ENCODE measurements around the gene SNTB2. TPM values are rescaled to one million over a fixed set of nuclear protein-coding genes. Genes with fewer than 3 reads are reported as not detected.
"Not testable (repeated sequence)": the region's sequence is repeated elsewhere in the genome, so short reads cannot be mapped to it uniquely, and the experiment has no call there.

The SNTB2 gene
- total RNA-seq, 4 donors from 2014 or later, result 13.3 to 36.8 (median 33.0) TPM

- in situ Hi-C loops (cut with MboI; ENCODE audit: low sequenced_read_pairs in 4 of 4), result loop anchor here in 2 of 4 donors (25.0 kb wide), 2 partner anchors 132 to 757 kb away; partner anchors contain the start of gene ZFP90 (in 1 of the 2)
- Histone ChIP-seq H3K36me3 (no peaks in the 10 kb centered on the region), H3K27me3 (no peaks in the 10 kb centered on the region), H3K4me1 (no peaks in the 10 kb centered on the region), H3K27ac (no peak overlapping the region), H3K9me3 (no peaks in the 10 kb centered on the region), H3K4me3 (no peak overlapping the region)
- ATAC-seq (no peak), DNase-seq (no peak)
- TF ChIP-seq POLR2A (IDR thresholded peaks at IDR 0.05) (no peak), CTCF (IDR thresholded peaks at IDR 0.05 in 4 of 5, conservative IDR thresholded peaks at IDR 0.05 in 1 of 5) (no peak)
- intact Hi-C loops (cut with DNase I; ENCODE audit: low total_unique reads), result no loop called here
Observed at GRCh38 chr16:69294051-69294450, 107.1 kb downstream of the SNTB2 start.

GRCh38 chr16:69296771-69297170, 109.8 kb downstream of the SNTB2 start:
- H3K27ac ChIP-seq; H3K9me3 ChIP-seq; H3K4me3 ChIP-seq; intact Hi-C loops (cut with DNase I; ENCODE audit: low total_unique reads); DNase-seq; H3K4me1 ChIP-seq; H3K27me3 ChIP-seq; ATAC-seq: not testable (repeated sequence)
- H3K36me3 ChIP-seq, result peaks cover 0 to 15% of the 10 kb centered on the region in 2 donors
- in situ Hi-C loops (cut with MboI; ENCODE audit: low sequenced_read_pairs in 4 of 4), result loop anchor here in 2 of 4 donors (25.0 kb wide), 2 partner anchors 134 to 759 kb away; partner anchors contain the start of gene ZFP90 (in 1 of the 2)

- Histone ChIP-seq H3K27ac (no peak overlapping the region), H3K36me3 (peaks cover 0 to 16% of the 10 kb centered on the region in 2 donors), H3K4me3 (no peak overlapping the region), H3K4me1 (no peaks in the 10 kb centered on the region), H3K27me3 (no peaks in the 10 kb centered on the region), H3K9me3 (no peaks in the 10 kb centered on the region)
- in situ Hi-C loops (cut with MboI; ENCODE audit: low sequenced_read_pairs in 4 of 4) (loop anchor here in 2 of 4 donors (25.0 kb wide), 2 partner anchors 136 to 761 kb away; partner anchors contain the start of gene ZFP90 (in 1 of the 2)), intact Hi-C loops (cut with DNase I; ENCODE audit: low total_unique reads) (no loop called here)
- DNase-seq (no peak), ATAC-seq (no peak)
- TF ChIP-seq CTCF (IDR thresholded peaks at IDR 0.05 in 4 of 5, conservative IDR thresholded peaks at IDR 0.05 in 1 of 5), result no peak
Observed at GRCh38 chr16:69298261-69298660, 111.3 kb downstream of the SNTB2 start.

DNA sequence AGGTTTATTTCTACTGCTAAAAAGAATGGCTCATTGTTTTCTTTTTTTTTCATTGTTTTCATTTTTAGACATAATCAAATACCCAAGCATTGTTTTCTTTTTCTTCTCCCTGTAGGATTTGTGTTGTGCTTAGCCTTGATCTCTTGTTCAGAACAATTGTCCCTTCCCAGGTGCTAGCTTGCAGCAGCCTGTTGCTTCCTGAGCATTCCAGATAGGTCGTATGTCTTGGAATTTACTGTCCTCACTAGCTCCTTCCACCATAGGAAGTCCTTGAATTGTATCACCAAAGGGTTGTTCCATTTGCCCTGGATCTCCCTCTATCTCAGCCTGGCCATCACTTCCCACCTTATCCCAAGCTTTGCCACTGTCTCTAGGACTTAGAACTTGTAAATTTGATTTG, 114.2 kb downstream of the SNTB2 start:
- Histone ChIP-seq H3K9me3 (no peaks in the 10 kb centered on the region), H3K4me3 (no peak overlapping the region), H3K4me1 (no peaks in the 10 kb centered on the region), H3K36me3 (peaks cover 0 to 16% of the 10 kb centered on the region in 2 donors), H3K27ac (no peak overlapping the region), H3K27me3 (no peaks in the 10 kb centered on the region)
- DNase-seq, result no peak
- intact Hi-C loops (cut with DNase I; ENCODE audit: low total_unique reads), result no loop called here
- no peak for ATAC-seq
- in situ Hi-C loops (cut with MboI; ENCODE audit: low sequenced_read_pairs in 4 of 4), result no loop called here
- TF ChIP-seq CTCF (IDR thresholded peaks at IDR 0.05 in 4 of 5, conservative IDR thresholded peaks at IDR 0.05 in 1 of 5), result no peak
- TF ChIP-seq POLR2A (IDR thresholded peaks at IDR 0.05), result no peak

DNA sequence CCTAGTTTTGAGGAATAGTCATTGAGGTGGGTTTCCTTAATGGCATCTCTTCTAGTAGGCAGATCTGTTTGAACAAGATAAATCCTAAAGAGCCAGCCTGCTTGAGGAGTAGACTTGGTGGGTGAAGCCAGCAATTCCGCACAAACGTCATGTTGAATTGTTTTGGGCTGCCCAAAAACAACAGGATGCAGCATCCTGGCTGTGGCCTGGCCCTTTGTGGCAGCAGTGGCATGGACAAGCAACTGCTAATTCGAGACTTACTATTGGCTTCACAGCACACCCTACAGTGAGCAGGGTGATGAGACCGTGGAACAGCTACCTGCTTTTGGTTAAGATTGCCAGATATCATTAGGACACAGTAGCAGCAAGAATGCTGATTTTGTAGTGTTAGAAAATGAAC, 114.9 kb downstream of the SNTB2 start:
- TF ChIP-seq POLR2A (IDR thresholded peaks at IDR 0.05), result no peak
- TF ChIP-seq CTCF (IDR thresholded peaks at IDR 0.05 in 4 of 5, conservative IDR thresholded peaks at IDR 0.05 in 1 of 5), result no peak
- no peak for ATAC-seq
- Histone ChIP-seq H3K27ac (no peak overlapping the region), H3K9me3 (no peaks in the 10 kb centered on the region), H3K4me3 (no peak overlapping the region), H3K27me3 (no peaks in the 10 kb centered on the region), H3K4me1 (no peaks in the 10 kb centered on the region), H3K36me3 (peaks cover 0 to 16% of the 10 kb centered on the region in 2 donors)
- intact Hi-C loops (cut with DNase I; ENCODE audit: low total_unique reads) (no loop called here), in situ Hi-C loops (cut with MboI; ENCODE audit: low sequenced_read_pairs in 4 of 4) (no loop called here)
- no peak for DNase-seq
